ENCODE measurements around the gene CA14. TPM values are rescaled to one million over a fixed set of nuclear protein-coding genes. Genes with fewer than 3 reads are reported as not detected.
"Not testable (repeated sequence)": the region's sequence is repeated elsewhere in the genome, so short reads cannot be mapped to it uniquely, and the experiment has no call there.

The CA14 gene
- total RNA-seq, 2 donors from 2014 or later, result not detected

- no peak overlapping the region for H3K4me3 ChIP-seq
- H3K27ac ChIP-seq, result no peak overlapping the region
- ATAC-seq (no peak), DNase-seq (peak in 1 of 4 donors; percentile 19)
- peaks cover 7 to 14% of the 10 kb centered on the region in 2 donors for H3K36me3 ChIP-seq (replicated peaks in 1 of 2; ENCODE audit: insufficient read depth in 1 of 2, low read depth in 2 of 2)
- H3K27me3 ChIP-seq, result no peaks in the 10 kb centered on the region
- 85 to 89% methylated on average over 6 of the region's 6 CpGs for WGBS, 2 donors
- H3K9me3 ChIP-seq, result no peaks in the 10 kb centered on the region
- intact Hi-C loops (cut with DNase I), result no loop called here
- H3K4me1 ChIP-seq, result no peaks in the 10 kb centered on the region
- TF ChIP-seq, protein P1, sequence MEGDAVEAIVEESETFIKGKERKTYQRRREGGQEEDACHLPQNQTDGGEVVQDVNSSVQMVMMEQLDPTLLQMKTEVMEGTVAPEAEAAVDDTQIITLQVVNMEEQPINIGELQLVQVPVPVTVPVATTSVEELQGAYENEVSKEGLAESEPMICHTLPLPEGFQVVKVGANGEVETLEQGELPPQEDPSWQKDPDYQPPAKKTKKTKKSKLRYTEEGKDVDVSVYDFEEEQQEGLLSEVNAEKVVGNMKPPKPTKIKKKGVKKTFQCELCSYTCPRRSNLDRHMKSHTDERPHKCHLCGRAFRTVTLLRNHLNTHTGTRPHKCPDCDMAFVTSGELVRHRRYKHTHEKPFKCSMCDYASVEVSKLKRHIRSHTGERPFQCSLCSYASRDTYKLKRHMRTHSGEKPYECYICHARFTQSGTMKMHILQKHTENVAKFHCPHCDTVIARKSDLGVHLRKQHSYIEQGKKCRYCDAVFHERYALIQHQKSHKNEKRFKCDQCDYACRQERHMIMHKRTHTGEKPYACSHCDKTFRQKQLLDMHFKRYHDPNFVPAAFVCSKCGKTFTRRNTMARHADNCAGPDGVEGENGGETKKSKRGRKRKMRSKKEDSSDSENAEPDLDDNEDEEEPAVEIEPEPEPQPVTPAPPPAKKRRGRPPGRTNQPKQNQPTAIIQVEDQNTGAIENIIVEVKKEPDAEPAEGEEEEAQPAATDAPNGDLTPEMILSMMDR (IDR thresholded peaks at IDR 0.05), result no peak
- TF ChIP-seq POLR2A (IDR thresholded peaks at IDR 0.05), result no peak
These were observed 44.8 kb downstream of the CA14 start for GRCh38 chr1:150302338-150302737.

GRCh38 chr1:150302902-150303301 lies 45.3 kb downstream of the CA14 start:
- H3K4me3 ChIP-seq, result no peak overlapping the region
- peaks cover 11 to 14% of the 10 kb centered on the region in 2 donors for H3K36me3 ChIP-seq (replicated peaks in 1 of 2; ENCODE audit: insufficient read depth in 1 of 2, low read depth in 2 of 2)
- WGBS, 2 donors, result 67 to 71% methylated on average over 2 of the region's 2 CpGs
- TF ChIP-seq, protein P1 (IDR thresholded peaks at IDR 0.05), result no peak
- no peak for TF ChIP-seq POLR2A (IDR thresholded peaks at IDR 0.05)
- intact Hi-C loops (cut with DNase I), result no loop called here
- DNase-seq (no peak), ATAC-seq (no peak)
- no peaks in the 10 kb centered on the region for H3K9me3 ChIP-seq
- H3K4me1 ChIP-seq, result no peaks in the 10 kb centered on the region
- H3K27me3 ChIP-seq, result no peaks in the 10 kb centered on the region
- H3K27ac ChIP-seq, result no peak overlapping the region

DNA sequence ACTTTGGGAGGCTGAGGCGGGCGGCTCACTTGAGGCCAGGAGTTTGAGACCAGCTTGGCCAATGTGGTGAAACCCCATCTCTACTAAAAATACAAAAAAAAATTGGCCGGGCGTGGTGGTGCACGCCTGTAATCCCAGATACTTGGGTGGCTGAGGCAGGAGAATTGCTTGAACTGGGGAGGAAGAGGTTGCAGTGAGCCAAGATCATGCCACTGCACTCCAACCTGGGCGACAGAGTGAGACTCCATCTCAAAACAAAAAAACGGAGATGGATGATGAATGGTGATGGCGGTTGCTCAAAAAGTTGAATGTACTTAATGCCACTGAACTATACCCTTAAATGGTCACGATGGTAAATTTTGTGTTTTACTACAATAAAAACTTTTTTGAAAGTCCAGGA lies 51.0 kb downstream of the CA14 start:
- not testable (repeated sequence) for ATAC-seq

DNA sequence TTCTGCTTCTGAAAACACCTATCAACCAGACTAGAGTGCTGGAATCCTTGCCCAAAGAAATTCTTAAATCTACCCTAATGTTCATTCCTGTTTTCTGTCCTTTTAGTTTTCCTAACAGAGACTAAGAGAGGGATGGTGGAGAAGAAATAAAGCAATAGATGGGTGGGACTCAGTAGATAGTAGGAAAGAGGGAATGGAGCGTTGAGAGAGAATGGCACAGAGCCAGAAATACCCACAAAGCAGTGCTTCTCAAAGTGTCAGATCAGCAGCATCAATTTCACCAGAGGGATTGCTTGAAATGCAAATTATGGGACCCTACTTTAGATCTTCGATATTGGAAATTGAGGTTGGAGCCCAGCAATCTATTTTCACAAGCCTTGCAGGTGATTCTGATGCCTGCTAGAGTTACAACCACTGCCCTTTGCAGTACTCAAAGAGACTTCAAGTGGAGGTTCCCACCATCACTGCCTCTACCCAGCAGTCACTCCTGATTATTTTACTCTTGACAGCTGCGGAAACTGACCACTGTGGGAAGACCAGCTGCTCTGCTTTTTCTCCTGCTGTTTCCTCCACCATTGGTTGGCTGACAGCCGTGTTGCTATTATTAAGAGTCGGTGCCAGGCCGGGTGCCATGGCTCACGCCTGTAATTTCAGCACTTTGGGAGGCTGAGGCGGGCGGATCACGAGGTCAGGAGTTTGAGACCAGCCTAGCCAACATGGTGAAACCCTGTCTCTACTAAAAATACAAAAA lies 52.4 kb downstream of the CA14 start:
- intact Hi-C loops (cut with DNase I), result no loop called here
- TF ChIP-seq POLR2A (IDR thresholded peaks at IDR 0.05), result no peak
- TF ChIP-seq, protein P1 (IDR thresholded peaks at IDR 0.05), result no peak
- peaks cover 0 to 4% of the 10 kb centered on the region in 2 donors for H3K36me3 ChIP-seq (replicated peaks in 1 of 2; ENCODE audit: insufficient read depth in 1 of 2, low read depth in 2 of 2)
- H3K4me1 ChIP-seq, result no peaks in the 10 kb centered on the region
- no peaks in the 10 kb centered on the region for H3K9me3 ChIP-seq
- H3K27me3 ChIP-seq, result no peaks in the 10 kb centered on the region
- 79 to 92% methylated on average over 10 of the region's 10 CpGs for WGBS, 2 donors
- H3K27ac ChIP-seq, result no peak overlapping the region
- ATAC-seq (no peak), DNase-seq (no peak)
- no peak overlapping the region for H3K4me3 ChIP-seq

More for the DNA sequence above, 51.0 kb downstream of the CA14 start:
- H3K4me3 ChIP-seq; DNase-seq; H3K4me1 ChIP-seq; H3K27ac ChIP-seq; H3K9me3 ChIP-seq; H3K27me3 ChIP-seq; H3K36me3 ChIP-seq (replicated peaks in 1 of 2; ENCODE audit: insufficient read depth in 1 of 2, low read depth in 2 of 2); intact Hi-C loops (cut with DNase I): not testable (repeated sequence)
- WGBS, 2 donors, result 92 to 94% methylated on average over 9 of the region's 9 CpGs

DNA sequence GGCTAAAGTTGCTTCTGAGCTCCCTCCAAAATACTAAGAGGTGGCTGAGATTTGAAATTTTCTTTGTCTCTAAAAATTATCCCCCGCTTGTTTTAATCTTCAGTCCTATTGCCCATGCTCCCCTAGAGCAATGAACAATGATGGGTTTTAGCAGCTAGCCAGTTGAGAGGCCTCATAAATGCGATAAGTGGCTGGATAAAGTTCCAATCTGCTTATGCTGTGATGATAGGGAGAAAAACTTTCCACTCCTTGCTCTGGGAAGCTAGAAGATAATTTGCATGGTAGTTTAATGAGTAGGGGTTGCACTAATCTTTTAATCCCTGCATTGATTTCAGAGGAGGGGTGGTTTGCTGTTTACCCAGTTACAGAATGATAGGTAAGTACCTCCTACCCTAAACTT lies 54.2 kb downstream of the CA14 start:
- Histone ChIP-seq H3K4me1 (no peaks in the 10 kb centered on the region), H3K9me3 (no peaks in the 10 kb centered on the region), H3K4me3 (no peak overlapping the region), H3K27ac (no peak overlapping the region), H3K36me3 (replicated peaks in 1 of 2; ENCODE audit: insufficient read depth in 1 of 2, low read depth in 2 of 2) (peaks cover 0 to 4% of the 10 kb centered on the region in 2 donors), H3K27me3 (no peaks in the 10 kb centered on the region)
- WGBS, 2 donors, result 68 to 73% methylated on average over 2 of the region's 2 CpGs
- intact Hi-C loops (cut with DNase I), result no loop called here
- DNase-seq (no peak), ATAC-seq (no peak)
- TF ChIP-seq, protein P1 (IDR thresholded peaks at IDR 0.05), result no peak
- no peak for TF ChIP-seq POLR2A (IDR thresholded peaks at IDR 0.05)

Small RNA genes within 50 kb of the gene (small RNA-seq; reads per million reads assigned to genes)
- gene RN7SL480P (not detected), gene RNU2-17P (not detected)

Other genes with a start within 250 kb of the CA14 start
- 10 to 100 TPM in 1 of 2 donors, 1 to 10 TPM in 1; 8.6 to 13.2 TPM for gene OTUD7B, start 247.0 kb upstream of the CA14 start, total RNA-seq
- gene VPS45, start 190.0 kb upstream of the CA14 start, total RNA-seq, result 10 to 100 TPM; 30.9 to 34.3 TPM
- 1 to 10 TPM; 5.3 to 7.0 TPM for gene PLEKHO1, start 107.9 kb upstream of the CA14 start, total RNA-seq
- 1 to 10 TPM; 9.2 to 9.3 TPM for gene ANP32E, start 21.7 kb upstream of the CA14 start, total RNA-seq
- gene APH1A, start 11.2 kb downstream of the CA14 start, total RNA-seq, result 10 to 100 TPM; 33.0 to 56.6 TPM
- gene C1orf54, start 15.0 kb downstream of the CA14 start, total RNA-seq, result 1 to 10 TPM in 1 of 2 donors, not detected in 1; 8.6 TPM
- 1 to 10 TPM in 1 of 2 donors, under 1 TPM in 1; 0.66 to 1.3 TPM for gene CIART, start 24.8 kb downstream of the CA14 start, total RNA-seq
- gene MRPS21, start 36.1 kb downstream of the CA14 start, total RNA-seq, result 10 to 100 TPM; 17.9 to 23.4 TPM
- gene PRPF3, start 63.8 kb downstream of the CA14 start, total RNA-seq, result 10 to 100 TPM; 36.8 to 74.8 TPM
- 10 to 100 TPM; 13.2 to 17.1 TPM for gene RPRD2, start 106.4 kb downstream of the CA14 start, total RNA-seq
- gene TARS2, start 229.6 kb downstream of the CA14 start, total RNA-seq, result 1 to 10 TPM; 4.3 to 7.0 TPM

All from body of pancreas (tissue), 4 donors.